GM18519 (cell line): ENCODE data around the gene SCFD2.
"Not testable (repeated sequence)": the region's sequence is repeated elsewhere in the genome, so short reads cannot be mapped to it uniquely, and the experiment has no call there.

Source experiments
- ATAC-seq: cut with Tn5 transposase; IDR thresholded peaks from one replicate; pipeline ENCODE4 v1.9.1; 2021; ENCODE audit warnings: mild to moderate bottlenecking, moderate library complexity; ENCODE audit not compliant: unreplicated experiment, low FRiP score

The SCFD2 gene

DNA sequence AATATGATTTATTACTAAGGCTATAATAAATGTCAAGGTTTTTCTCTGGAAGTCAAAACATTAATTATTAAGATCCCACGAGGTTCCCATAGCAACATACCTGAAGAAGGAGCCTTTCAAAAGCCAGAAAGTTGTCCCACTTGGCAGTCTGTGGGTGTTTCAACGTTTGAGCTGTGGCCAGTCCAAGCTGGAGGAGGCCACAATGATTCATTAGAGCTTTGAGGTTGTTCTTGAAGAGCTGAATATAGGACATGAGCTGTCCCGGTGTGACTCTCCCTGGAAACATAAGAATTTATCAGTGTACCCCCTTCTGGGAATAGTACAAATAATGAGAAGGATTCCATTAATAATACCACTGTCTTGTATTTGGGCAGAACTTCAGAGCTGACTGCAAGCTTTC is 92.1 kb downstream of the SCFD2 start:
- no peak for ATAC-seq

DNA sequence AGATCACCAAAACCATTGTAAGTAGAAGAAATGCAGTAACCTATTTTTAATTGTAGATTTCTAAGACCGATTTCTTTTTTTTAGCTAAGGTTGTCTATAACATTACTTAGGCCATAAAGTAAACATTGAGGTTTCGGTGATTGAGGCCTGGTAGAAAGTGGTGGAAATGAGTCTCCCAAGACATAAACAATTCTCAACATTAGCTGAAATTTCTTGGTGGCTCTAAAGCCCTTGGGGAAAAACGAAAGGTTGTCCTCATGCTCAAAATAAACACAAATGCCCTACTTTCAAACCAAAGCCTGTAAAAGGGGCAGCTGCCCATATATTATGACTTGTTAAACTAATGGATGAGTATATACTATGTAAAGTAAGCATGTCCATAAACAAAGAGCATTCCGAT is 98.8 kb downstream of the SCFD2 start:
- ATAC-seq: no peak

DNA sequence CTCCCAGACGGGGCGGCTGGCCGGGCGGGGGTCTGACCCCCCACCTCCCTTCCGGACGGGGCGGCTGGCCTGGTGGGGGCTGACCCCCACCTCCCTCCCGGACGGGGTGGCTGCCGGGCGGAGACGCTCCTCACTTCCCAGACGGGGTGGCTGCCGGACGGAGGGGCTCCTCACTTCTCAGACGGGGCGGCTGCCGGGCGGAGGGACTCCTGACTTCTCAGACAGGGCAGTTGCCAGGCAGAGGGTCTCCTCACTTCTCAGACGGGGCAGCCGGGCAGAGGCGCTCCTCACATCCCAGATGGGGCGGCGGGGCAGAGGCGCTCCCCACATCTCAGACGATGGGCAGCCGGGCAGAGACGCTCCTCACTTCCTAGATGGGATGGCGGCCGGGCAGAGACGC is 109.9 kb downstream of the SCFD2 start:
- ATAC-seq: not testable (repeated sequence)

DNA sequence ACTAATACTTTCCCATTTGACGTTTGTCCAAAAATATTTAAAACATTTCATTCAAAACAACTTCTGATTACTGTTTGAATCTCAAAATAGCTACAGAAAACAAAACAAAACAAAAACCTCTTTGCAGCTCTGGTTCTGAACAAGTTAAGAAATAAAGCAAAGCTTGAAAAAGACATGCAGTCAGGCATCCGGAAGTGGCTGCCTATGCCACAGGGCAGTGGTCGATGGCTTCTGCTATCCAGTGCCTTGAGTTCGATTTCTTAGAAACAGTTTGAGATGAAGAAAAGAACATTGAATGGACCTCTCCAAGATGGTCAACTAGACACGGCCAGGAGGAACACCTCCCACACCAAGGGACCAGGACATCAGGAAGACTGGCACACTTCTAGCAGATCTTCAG is 125.3 kb downstream of the SCFD2 start:
- ATAC-seq: no peak

DNA sequence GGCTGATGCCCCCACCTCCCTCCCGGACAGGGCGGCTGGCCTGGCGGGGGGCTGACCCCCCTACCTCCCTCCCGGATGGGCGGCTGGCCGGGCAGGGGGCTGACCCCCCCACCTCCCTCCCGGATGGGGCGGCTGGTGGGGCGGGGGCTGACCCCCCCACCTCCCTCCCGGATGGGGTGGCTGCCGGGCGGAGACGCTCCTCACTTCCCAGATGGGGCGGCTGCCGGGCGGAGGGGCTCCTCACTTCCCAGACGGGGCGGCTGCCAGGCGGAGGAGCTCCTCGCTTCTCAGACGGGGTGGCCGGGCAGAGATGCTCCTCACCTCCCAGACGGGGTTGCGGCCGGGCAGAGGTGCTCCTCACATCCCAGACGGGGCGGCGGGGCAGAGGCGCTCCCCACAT is 127.5 kb downstream of the SCFD2 start:
- not testable (repeated sequence) for ATAC-seq

DNA sequence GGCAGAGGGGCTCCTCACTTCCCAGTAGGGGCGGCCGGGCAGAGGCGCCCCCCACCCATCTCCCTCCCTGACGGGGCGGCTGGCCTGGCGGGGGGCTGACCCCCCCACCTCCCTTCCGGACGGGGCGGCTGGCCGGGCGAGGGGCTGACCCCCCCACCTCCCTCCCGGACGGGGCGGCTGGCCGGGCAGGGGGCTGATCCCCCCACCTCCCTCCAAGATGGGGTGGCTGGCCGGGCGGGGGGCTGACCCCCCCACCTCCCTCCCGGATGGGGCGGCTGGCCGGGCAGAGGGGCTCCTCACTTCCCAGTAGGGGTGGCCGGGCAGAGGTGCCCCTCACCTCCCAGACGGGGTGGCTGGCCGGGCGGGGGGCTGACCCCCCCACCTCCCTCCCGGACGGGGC is 128.1 kb downstream of the SCFD2 start:
- ATAC-seq: not testable (repeated sequence)

DNA sequence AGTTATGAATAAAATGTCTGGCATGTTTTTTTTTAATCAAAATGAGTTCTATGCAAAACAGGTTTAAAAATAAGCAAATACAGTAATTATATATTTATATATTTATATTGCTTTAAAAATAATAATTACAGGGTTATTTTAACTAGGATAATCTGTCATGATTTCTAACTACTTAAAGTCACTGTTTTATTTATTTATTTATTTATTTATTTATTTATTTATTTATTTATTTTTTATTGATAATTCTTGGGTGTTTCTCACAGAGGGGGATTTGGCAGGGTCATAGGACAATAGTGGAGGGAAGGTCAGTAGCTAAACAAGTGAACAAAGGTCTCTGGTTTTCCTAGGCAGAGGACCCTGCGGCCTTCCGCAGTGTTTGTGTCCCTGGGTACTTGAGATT is 129.2 kb downstream of the SCFD2 start:
- not testable (repeated sequence) for ATAC-seq

DNA sequence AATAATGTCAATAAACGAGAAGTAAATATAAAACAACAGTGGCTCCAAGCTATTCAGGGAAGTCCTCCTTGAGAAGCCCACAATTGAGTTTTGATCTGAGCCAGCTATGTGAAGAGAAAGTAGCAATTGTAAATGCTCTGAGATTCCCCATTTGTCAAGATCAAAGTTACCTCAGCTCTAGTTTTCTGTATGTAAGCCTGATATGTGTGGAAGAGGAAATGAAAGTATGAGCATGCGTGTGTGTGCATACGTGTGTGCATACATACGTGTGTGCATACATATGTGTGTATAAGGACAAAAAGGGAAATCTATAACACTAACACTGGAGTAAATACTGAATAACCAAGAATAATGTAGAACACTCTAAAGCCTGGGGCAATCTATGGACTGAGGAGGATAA is 130.3 kb downstream of the SCFD2 start:
- peak; percentile 73 for ATAC-seq

DNA sequence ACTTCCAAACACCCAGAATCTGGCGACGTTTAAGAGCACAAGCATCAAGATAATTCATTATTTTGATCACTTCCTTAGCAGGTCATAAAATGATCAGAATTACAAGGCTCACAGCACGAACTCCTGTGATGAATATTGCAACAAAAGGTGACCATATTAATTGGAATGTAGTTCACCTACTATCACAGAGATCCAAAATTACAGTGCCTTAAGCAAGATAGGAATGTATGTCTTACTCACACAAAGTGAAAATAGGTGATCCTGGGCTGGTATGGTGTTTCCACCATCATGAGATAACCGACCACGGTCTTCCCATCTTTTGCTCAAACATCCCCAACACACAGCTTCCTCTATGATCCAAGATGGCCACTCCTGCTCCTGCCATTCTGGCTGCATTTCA is 131.2 kb downstream of the SCFD2 start:
- ATAC-seq: no peak

DNA sequence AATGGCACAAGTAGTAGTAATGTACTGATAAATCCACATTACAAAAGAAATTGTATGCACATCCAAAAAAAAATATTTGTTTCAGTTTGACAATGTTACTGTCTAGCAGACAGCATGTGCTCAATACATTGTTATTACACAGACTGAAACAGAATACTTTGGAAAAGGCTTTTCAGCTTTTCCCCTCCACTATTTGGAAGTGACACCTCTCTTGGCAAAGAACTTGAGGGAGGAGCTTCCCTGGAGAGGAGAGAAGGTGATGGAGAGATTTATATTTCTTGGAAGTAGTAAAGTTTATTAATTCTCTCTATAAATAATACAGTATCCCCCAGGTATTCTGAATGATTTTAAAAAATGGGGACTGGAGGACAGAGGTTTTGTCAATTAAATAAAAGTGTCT is 131.8 kb downstream of the SCFD2 start:
- no peak for ATAC-seq

DNA sequence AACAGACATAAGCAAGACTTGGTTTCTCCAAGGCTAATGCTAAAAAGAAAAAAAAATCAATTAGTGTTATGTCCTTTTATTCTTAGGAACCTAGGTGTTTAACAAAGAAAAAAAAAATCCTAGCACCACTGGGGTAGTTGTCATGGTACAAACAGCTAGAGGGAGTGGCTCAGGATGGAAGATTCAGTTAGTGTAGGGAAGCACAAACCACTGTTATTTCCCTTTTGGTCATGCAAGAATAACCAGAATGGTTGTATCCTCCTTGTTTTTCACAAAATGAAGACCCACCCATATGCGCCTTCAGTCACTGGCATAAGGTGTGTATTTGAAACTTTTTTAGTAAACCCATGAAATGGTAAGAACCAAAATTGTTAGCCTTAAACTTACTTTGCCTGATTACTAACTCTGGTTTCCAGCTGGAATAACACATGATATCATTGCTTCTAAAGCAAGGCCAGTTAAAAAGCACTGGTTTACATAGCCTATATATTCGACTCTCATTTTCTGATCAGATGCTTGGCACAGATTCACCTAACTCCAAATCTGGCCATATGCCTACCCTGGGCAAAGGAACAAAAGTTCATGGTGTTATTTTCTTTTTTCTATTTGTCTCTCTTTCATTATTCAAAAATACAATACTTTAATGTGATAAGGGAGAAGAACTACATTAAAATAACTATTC is 132.6 kb downstream of the SCFD2 start:
- no peak for ATAC-seq

DNA sequence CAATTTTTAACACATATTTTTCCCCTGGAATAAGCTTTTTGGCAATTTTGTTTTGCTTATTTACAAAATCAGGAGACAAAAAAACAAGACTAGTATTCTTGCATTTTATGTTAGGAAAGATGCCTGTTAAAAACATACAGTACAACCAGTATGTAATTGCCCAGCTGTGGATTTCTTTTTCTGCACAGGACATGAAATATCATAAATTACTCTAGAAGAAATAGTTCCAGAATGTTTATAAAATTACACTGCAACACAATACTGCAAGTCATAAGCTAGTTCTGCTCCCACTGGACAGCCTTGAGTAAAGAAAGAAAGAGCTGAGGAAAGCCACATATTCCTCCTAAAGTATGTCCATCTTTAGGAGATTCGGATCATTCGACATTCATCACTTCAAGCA is 133.5 kb downstream of the SCFD2 start:
- ATAC-seq: no peak

DNA sequence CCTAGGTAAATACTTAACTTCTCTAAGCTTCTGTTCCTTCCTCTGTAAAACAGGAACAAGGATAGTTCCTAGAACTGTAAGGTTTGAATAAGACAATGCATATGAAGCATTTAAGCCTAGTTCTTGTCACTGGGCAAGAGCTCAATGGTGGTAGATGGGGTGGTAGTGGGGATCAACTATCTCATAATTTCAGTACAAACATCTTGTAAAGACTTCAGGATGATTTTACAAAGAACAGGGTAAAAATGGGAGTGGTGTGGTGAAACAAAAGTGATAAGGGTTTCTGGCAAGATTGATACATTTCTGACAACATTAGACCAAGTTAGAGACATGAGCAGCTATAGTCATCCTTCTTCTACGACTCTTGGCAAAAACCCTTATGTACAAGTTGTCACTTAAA is 137.8 kb downstream of the SCFD2 start:
- ATAC-seq: no peak

DNA sequence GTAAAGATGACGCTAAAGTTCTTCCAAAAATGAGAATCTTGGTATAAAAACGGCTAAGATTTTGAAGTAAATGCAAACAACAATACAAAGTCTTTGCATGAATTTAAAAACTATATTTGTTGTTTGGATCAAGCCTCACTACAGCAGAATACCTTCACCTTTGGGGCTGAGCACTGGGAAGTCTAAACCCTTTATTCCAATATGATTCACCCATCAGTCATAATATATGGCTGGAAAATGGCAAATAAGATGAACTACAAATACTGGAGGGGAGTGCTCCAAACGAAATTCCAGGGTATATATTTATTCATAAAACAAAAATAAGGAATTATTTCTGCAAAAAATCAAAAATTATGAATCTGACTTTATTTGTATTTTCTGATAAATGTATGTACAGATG is 138.4 kb downstream of the SCFD2 start:
- no peak for ATAC-seq

DNA sequence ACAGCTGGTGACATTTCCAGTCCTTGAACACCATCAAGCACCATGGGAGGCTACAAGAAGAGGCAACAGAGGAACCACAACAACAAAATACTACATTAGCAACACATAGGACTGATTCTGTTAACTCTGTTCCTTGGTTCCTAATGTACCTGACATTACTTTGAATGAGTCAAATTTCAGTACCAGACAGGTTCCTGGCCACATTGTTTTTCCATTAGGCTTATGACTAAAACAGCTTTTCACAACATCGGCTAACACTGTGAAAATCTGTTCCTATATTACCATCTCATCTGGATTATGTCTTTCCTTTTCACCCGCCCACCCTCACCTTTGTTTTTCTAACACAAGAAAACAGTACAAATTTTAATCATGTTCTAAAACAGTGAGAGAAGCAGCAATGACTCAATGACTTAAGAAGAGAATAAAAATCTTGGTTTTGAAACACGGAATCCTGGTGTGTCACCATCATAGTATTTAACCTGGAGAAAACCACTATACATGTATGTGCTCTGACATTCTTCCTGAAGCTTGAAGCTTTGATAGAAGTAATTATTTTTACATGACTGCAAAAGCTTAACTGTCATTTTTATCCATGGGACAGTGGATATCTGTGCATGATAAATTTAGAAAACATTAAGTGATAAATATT is 143.9 kb downstream of the SCFD2 start:
- ATAC-seq: no peak

DNA sequence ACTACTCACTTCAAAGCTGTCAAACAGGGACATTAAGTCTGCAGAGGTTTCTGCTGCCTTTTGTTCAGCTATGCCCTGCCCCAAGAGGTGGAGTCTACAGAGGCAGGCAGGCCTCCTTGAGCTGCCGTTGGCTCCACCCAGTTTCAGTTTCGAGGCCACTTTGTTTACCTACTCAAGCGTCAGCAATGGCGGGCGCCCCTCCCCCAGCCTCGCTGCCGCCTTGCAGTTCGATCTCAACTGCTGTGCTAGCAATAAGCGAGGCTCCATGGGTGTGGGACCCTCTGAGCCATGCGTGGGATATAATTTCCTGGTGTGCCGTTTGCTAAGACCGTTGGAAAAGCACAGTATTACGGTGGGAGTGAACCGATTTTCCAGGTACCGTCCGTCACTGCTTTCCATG is 146.7 kb downstream of the SCFD2 start:
- ATAC-seq: not testable (repeated sequence)

DNA sequence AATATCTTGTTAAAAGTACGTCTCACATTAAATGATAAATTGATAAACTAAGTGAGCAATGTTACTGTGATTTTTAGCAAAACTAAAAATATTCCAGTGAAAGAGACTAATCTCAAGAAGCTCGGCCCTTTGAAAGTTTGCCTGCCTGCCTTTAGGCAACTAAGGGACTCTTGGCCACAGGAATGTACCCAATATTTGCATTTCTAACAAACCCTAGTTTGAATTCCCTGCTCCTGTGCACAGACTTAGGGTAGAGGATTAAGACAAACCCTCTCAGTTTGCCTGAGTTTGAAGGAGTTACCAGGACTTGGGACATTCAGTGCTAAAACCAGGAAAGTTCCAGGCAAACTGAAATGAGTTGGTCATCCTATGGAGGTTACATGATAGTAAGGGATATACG is 157.1 kb downstream of the SCFD2 start:
- no peak for ATAC-seq

DNA sequence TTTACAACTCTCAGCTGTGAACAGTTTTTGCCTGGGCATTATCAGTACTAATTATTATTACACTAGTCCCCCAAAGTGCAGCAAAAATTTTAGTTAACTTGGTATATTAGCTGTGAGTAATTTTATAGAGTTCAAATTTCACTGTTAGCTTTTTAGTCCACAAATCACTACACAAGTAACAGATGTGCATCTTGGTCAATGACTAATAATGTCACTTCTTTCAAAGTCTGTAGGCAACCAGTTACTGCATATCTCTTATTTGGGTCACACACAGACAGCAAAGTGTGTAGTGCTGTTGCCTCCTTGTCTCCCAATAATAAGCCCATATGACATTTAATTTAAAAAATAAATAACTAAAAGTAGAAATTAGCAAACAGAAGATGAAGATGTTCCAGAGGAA is 159.9 kb downstream of the SCFD2 start:
- no peak for ATAC-seq

DNA sequence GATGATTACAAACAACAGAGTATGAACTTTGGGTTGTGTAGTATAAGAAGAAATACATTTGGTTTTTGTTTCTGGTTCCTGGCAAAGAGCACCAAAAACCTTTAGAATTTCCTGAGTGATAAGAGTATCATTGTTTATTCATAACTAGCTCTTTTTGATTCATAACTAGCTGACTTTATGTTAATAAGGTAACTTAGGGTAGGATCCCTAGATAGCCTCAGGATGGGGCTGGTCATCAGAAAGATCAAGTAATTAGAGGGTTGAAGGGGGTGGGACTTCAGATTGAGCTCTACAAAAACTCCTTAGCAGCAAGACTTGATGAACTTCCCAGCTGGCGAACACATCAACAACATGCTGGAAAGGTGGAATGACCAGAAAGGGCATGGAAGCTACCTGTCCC is 166.5 kb downstream of the SCFD2 start:
- no peak for ATAC-seq

DNA sequence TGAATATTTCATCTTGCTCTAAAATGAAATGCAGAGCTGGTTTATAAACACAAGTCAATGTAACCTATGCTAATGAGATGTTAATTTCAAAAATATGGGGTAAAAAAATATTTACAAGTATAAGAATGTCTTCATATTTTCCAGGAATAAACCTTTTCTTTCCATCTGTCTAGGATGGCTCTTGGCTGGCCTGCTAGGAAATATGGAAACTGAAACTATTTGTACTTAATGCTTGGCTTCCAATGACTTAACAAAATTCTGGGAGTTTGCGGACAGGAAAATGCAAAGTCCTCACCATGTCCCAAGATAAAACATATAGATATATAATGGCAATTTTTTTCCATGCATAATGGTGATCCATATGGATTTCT is 168.1 kb downstream of the SCFD2 start:
- ATAC-seq: no peak

DNA sequence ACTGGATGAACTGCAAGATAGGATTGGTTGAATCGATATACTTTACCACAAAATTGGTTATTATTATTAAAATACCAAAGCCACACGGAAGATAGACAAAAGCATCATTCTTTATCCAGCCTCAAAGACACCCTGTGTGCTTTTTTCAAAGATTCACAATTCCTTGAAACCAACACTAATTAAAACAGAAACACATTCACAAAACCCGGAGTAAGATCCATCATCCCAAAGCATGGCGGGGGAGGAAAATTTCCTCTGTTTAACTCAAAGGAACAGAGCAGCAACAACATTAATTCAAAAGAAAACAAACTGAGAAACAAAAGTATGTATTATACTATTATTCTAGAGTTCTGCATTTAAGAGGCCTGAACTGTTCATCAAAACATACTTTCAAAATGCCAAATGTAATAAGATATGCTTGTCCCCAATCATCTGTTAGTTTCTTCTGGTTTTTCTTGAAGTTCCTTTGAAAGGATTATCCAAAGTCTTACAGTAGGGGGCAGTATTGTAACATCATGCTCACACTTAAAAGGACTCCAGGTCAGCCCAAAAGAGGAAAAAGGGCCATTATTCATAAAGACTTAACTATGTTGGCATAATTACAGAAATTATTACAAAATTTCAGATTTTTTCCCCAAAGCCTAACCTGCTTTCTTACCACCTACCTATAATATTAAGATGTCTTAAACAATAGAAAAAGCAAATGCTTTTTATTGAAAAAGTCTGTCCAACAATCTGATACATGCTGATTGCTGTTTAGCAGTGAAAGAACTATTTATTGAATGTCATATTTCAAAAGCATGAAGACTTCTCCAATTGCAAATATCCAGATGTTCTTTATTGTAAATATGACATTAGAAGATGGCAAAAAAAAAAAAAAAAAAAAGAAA is 168.7 kb downstream of the SCFD2 start:
- no peak for ATAC-seq
